ENCODE measurements around the gene AHDC1.
"Not testable (repeated sequence)": the region's sequence is repeated elsewhere in the genome, so short reads cannot be mapped to it uniquely, and the experiment has no call there.

AHDC1 gene

GRCh38 chr1:27517301-27517700 is 86.6 kb downstream of the AHDC1 start:
- DNase-seq (ENCODE audit: low read depth) = no peak

- DNase-seq (ENCODE audit: low read depth) = no peak
Observed at GRCh38 chr1:27515626-27516025, 88.3 kb downstream of the AHDC1 start.

- DNase-seq (ENCODE audit: low read depth) = no peak
Observed at GRCh38 chr1:27513958-27514357, 90.0 kb downstream of the AHDC1 start.

- no peak for DNase-seq (ENCODE audit: low read depth)
Observed at GRCh38 chr1:27513528-27513927, 90.4 kb downstream of the AHDC1 start.

GRCh38 chr1:27509127-27510080 is 94.5 kb downstream of the AHDC1 start:
- DNase-seq (ENCODE audit: low read depth) = no peak

- DNase-seq (ENCODE audit: low read depth) = no peak
Observed at GRCh38 chr1:27507960-27508665, 95.8 kb downstream of the AHDC1 start.

- DNase-seq (ENCODE audit: low read depth) = no peak
Observed at GRCh38 chr1:27506703-27507102, 97.2 kb downstream of the AHDC1 start.

GRCh38 chr1:27505420-27505680 is 98.6 kb downstream of the AHDC1 start:
- DNase-seq (ENCODE audit: low read depth) = no peak

GRCh38 chr1:27504588-27505419 is 99.1 kb downstream of the AHDC1 start:
- DNase-seq (ENCODE audit: low read depth) = no peak

GRCh38 chr1:27503844-27504587 is 99.9 kb downstream of the AHDC1 start:
- DNase-seq (ENCODE audit: low read depth) = no peak

GRCh38 chr1:27503033-27503432 is 100.9 kb downstream of the AHDC1 start:
- DNase-seq (ENCODE audit: low read depth) = no peak

- DNase-seq (ENCODE audit: low read depth) = not testable (repeated sequence)
Observed at GRCh38 chr1:27501159-27501558, 102.8 kb downstream of the AHDC1 start.

- no peak for DNase-seq (ENCODE audit: low read depth)
Observed at GRCh38 chr1:27499142-27499541, 104.8 kb downstream of the AHDC1 start.

GRCh38 chr1:27496604-27497155 is 107.3 kb downstream of the AHDC1 start:
- no peak for DNase-seq (ENCODE audit: low read depth)

- DNase-seq (ENCODE audit: low read depth) = no peak
Observed at GRCh38 chr1:27492796-27493195, 111.1 kb downstream of the AHDC1 start.

- DNase-seq (ENCODE audit: low read depth) = no peak
Observed at GRCh38 chr1:27491748-27492700, 111.9 kb downstream of the AHDC1 start.

GRCh38 chr1:27489973-27490741 is 113.8 kb downstream of the AHDC1 start, which contains the start of gene WASF2:
WASF2 (minus strand) TSS chr1:27490167; CDS start chr1:27428890, 61,277 bp downstream.
- peak; percentile 77 for DNase-seq (ENCODE audit: low read depth)

- DNase-seq (ENCODE audit: low read depth) = no peak
Observed at GRCh38 chr1:27489501-27489972, 114.4 kb downstream of the AHDC1 start.
